ENCODE data around the gene ARHGAP15.

- TF ChIP-seq CTCF (IDR thresholded peaks at IDR 0.05) (no peak), POLR2A (IDR thresholded peaks at IDR 0.05) (no peak), EP300 (IDR thresholded peaks at IDR 0.05; ENCODE audit: low read depth) (no peak), POLR2AphosphoS5 (IDR thresholded peaks at IDR 0.05) (no peak)
These were observed 7.3 kb upstream of the ARHGAP15 start for GRCh38 chr2:143121957-143122356.

All from transverse colon (tissue), 4 donors.